Esophagus squamous epithelium (tissue), 4 donors: Measurements from ENCODE around the gene MUSK.

Experiments
- CTCF ChIP-seq, 6 experiments: fragments of 450-650 bp in 4 of 6; fragments of 200-600 bp in 2 of 6; sonication (generic) in 2 of 6; IDR thresholded peaks; one replicate each; pipeline ENCODE4 v1.5.1; 2016 to 2019; ENCODE audit warnings: antibody characterized with exemption in 6 of 6, mild to moderate bottlenecking in 4 of 6, moderate library complexity in 4 of 6
- POLR2A ChIP-seq, 4 donors: fragments of 450-650 bp; IDR thresholded peaks; one replicate each; pipeline ENCODE4 v1.6.1; 2017; ENCODE audit warnings: antibody characterized with exemption in 4 of 4, mild to moderate bottlenecking in 4 of 4, moderate library complexity in 3 of 4

GRCh38 chr9:110620726-110621125, 47.9 kb upstream of the MUSK start:
- no peak for TF ChIP-seq CTCF (IDR thresholded peaks at IDR 0.05)
- TF ChIP-seq POLR2A (IDR thresholded peaks at IDR 0.05), result no peak
